ENCODE data around the gene PXMP4. TPM values are rescaled to one million over a fixed set of nuclear protein-coding genes. Genes with fewer than 3 reads are reported as not detected.

Gene PXMP4
- total and polyA plus RNA-seq, 12 donors = 6.8 to 47.4 (median 20.4) TPM

- peaks cover 43 to 51% of the 10 kb centered on the region in 2 donors for H3K4me1 ChIP-seq (replicated peaks in 1 of 2)
- H3K36me3 ChIP-seq (replicated peaks in 1 of 2) = peaks cover 0 to 36% of the 10 kb centered on the region in 2 donors
- WGBS, 4 donors = 84 to 92% (median 88%) methylated on average over 13 of the region's 13 CpGs
- H3K27ac ChIP-seq = no peak overlapping the region
- peak in 1 of 7 donors; percentile 24 for DNase-seq
- H3K9me3 ChIP-seq (replicated peaks in 1 of 3) = no peaks in the 10 kb centered on the region
- TF ChIP-seq CTCF (IDR thresholded peaks at IDR 0.05) = no peak
- no peak for TF ChIP-seq POLR2A (IDR thresholded peaks at IDR 0.05)
- intact Hi-C loops (cut with DNase I) = no loop called here
- H3K4me3 ChIP-seq = no peak overlapping the region
- H3K27me3 ChIP-seq = no peaks in the 10 kb centered on the region
Measured at GRCh38 chr20:33669873-33670640, 50.1 kb downstream of the PXMP4 start.

- Histone ChIP-seq H3K9me3 (replicated peaks in 1 of 3) (no peaks in the 10 kb centered on the region), H3K4me1 (replicated peaks in 1 of 2) (peaks cover 36 to 50% of the 10 kb centered on the region in 2 donors), H3K27ac (no peak overlapping the region), H3K4me3 (no peak overlapping the region), H3K27me3 (no peaks in the 10 kb centered on the region), H3K36me3 (replicated peaks in 1 of 2) (peaks cover 0 to 36% of the 10 kb centered on the region in 2 donors)
- peak in 1 of 7 donors; percentile 27 for DNase-seq
- intact Hi-C loops (cut with DNase I) = no loop called here
- TF ChIP-seq CTCF (IDR thresholded peaks at IDR 0.05) (no peak), POLR2A (IDR thresholded peaks at IDR 0.05) (no peak)
- 95 to 100% (median 97%) methylated on average over 3 to 5 of the region's 5 CpGs; no CpG with 5 or more reads in 1 of the 4 donors for WGBS, 4 donors
Measured at GRCh38 chr20:33669224-33669623, 50.9 kb downstream of the PXMP4 start.

- intact Hi-C loops (cut with DNase I) = no loop called here
- no peak overlapping the region for H3K4me3 ChIP-seq
- H3K27me3 ChIP-seq = no peaks in the 10 kb centered on the region
- WGBS, 4 donors = 85 to 92% (median 88%) methylated on average over 12 to 13 of the region's 13 CpGs
- H3K36me3 ChIP-seq (replicated peaks in 1 of 2) = peaks cover 0 to 36% of the 10 kb centered on the region in 2 donors
- no peaks in the 10 kb centered on the region for H3K9me3 ChIP-seq (replicated peaks in 1 of 3)
- TF ChIP-seq POLR2A (IDR thresholded peaks at IDR 0.05) = no peak
- TF ChIP-seq CTCF (IDR thresholded peaks at IDR 0.05) = no peak
- H3K4me1 ChIP-seq (replicated peaks in 1 of 2) = peaks cover 37 to 53% of the 10 kb centered on the region in 2 donors
- H3K27ac ChIP-seq = peak overlapping the region in 1 of 5 donors; percentile 87
- peak in 1 of 7 donors; percentile 35 for DNase-seq
Measured at GRCh38 chr20:33668466-33669155, 51.5 kb downstream of the PXMP4 start.

- no peaks in the 10 kb centered on the region for H3K9me3 ChIP-seq (replicated peaks in 1 of 3)
- H3K27ac ChIP-seq = peak overlapping the region; percentile 4 to 87 (median 76)
- H3K4me3 ChIP-seq = peak overlapping the region in 2 of 4 donors; percentile 23 to 54
- DNase-seq = peak; percentile 69 to 88 (median 80)
- peaks cover 0 to 36% of the 10 kb centered on the region in 2 donors for H3K36me3 ChIP-seq (replicated peaks in 1 of 2)
- no peaks in the 10 kb centered on the region for H3K27me3 ChIP-seq
- 19 to 34% (median 27%) methylated on average over 13 to 47 of the region's 47 CpGs for WGBS, 4 donors
- peaks cover 35 to 50% of the 10 kb centered on the region in 2 donors for H3K4me1 ChIP-seq (replicated peaks in 1 of 2)
- TF ChIP-seq CTCF (IDR thresholded peaks at IDR 0.05) (peak; percentile 61 to 93 (median 80)), POLR2A (IDR thresholded peaks at IDR 0.05) (peak in 1 of 2 donors; percentile 29)
- intact Hi-C loops (cut with DNase I) = no loop called here
Measured at GRCh38 chr20:33667676-33668465, 52.2 kb downstream of the PXMP4 start.

Data from adrenal gland (tissue), 12 donors.